Pons (tissue), 1 donor: Measurements from ENCODE around the gene CRAT.

Experiments
- DNase-seq: peaks from one replicate; pipeline ENCODE4 v3.0.0-alpha.2; 2016; ENCODE audit warnings: low spot score

The CRAT gene

DNA sequence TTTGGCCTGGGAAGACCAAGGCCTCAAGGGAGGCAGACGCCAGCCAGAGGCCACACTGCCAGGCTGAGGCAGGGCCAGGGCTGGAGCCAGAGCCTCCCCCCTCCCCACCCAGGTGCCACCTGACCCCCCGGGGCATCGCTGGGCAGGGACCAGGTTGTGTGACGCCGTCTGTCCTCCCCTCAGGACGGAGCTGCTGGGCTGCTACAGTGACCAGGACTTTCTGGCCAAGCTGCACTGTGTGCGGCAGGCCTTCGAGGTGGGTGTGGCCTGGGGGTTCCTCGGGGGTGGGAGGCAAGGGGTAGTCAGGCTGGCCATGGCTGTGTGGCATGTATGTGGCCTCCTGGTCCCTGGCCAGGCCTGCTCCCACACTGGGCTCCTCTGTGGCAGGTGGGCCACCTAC lies 47.5 kb downstream of the CRAT start:
- no peak for DNase-seq

DNA sequence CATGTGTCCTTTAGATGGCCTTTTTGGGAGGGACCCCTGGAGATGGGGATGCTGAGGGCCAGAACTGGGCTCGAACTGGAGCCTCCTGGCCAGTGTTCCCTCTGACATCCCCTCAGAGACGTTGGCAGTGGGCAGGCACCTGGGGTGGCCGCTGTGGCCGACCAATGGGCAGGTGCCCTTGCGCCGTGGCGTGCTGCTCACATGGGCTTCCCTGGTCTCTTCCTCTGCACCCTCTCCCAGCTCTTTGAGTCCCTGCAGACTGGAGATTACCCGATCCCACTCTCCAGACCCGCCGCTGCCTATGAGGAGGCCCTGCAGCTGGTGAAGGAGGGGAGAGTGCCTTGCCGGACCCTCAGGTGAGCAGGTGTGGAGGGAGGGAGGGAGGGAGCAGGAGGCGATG lies 49.6 kb downstream of the CRAT start:
- DNase-seq: no peak

DNA sequence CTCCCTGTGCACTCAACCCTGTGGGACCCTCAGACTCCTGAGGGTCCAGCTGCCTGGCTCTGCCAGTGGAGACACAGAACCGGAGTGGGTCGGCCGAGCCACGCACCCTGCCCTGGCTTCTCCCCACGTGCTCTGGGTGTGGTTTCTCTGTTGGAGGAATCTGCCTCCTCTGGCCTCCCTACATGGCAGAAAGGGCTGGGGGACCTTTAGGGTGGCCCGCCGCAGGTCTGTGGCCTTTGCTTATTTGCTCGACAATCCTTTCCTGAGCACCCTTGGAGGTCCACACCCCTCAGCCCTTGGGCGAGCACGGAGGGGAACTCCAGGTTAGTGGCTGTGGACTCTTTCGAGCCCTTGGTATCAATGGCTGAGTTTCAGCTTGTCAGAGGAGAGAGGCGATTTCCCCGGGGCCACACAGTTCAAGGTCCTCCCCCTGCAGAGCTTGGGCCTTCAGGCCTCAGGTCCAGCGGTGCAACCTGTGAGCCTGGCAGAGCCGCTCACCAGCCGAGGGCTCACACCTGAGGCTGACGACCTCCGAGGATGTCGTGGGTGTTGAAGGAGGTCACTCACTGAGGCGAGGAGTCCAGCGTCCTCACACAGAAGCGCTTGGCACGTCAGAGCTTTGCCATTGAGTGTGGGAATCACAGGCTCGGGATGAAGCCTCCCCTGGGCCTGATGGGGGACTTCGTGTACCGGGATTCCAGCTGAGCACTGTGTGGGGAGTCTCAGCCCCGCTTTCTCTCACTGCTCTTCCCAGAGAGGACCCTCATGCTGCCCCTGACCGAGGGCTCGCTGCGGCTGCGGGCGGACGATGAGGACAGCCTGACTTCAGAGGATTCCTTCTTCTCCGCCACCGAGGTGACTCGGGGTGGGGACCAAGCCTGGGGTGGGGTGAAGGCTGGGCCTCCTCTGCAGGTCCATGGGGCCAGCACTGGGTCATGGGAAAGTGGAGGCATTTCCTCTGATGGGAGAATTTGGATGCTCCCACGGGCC lies 50.5 kb downstream of the CRAT start:
- DNase-seq: no peak

DNA sequence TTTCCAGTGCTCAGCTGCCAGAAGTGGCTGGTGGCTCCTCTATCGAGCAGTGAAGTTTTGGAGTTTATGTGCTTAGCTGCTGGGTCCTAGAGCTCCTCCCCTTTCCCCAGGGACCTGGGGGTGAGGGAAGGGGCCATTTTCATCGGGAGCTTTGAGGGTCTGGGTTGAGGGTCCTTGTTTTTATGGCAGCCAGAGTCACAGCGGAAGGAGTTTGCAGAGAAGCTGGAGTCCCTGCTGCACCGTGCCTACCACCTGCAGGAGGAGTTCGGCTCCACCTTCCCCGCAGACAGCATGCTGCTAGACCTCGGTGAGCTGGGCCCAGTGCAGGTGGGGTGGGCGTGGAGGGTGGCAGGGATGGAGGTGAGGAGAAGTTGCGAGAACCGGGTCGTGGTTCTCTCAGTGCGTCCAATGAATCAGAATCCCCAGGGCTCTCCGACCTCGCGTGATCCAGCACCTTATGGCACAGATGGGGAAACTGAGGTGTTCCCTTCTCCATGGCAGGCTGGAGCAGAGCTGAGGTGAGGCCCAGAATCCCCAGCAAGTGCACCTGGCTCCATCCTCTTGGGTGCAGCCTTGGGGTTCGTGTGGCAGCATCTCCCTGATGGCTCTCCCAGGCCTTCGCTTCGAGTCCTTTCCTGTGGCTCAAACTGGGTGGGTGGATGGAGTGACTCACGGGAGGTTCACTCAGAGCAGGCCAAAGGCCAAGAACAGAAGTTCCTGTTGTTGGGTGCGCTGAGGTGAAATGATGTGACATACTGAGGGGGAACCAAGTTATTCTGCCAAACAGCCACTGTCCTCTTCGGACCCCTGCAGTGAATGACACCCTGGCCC lies 51.4 kb downstream of the CRAT start:
- no peak for DNase-seq

DNA sequence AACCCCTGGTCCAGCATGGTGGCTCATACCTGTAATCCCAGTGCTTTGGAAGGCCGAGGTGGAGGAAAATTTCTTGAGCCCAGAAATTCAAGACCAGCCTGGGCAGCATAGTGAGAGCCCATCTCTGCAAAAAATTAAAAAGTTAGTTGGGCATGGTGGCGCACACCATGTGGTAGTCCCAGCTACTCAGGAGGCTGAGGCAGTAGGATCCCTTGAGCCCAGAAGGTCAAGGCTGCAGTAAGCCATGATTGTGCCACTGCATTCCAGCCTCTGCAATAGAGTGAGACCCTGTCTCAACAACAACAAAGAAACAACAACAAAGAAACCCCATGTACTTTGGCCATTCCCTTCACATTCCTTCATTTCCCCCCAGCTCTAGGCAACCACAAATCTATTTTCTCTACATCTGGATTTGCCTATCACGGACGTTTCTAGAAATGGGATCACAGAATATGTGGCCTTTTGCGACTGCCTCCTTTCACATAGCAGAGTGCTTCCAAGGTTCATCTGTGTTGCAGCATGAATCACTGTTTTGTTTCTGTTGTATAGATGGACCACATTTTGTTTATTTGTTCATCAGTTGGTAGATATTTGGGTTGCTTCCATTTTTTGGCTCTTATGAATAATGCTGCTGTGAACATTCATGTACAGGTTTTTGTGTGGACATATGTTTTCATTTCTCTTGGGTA lies 56.3 kb downstream of the CRAT start:
- no peak for DNase-seq

DNA sequence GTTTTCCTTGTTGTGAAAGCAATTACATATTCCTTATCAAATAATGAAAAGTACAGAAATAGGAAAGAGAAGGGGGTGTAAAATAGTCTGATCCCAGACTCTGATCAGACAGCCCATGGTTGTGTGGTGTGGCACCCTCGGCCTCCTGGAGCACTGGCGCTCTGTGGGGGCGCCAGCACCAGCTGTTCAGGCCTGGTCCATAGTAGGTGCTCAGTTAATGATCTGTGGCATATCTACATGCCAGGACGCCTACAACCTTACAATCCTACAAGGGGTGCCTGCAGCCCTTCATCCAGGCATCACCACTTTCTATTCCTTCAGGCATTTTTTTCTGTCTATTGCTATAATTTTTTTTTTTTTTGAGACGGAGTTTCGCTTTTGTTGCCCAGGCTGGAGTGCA lies 57.6 kb downstream of the CRAT start:
- no peak for DNase-seq

DNA sequence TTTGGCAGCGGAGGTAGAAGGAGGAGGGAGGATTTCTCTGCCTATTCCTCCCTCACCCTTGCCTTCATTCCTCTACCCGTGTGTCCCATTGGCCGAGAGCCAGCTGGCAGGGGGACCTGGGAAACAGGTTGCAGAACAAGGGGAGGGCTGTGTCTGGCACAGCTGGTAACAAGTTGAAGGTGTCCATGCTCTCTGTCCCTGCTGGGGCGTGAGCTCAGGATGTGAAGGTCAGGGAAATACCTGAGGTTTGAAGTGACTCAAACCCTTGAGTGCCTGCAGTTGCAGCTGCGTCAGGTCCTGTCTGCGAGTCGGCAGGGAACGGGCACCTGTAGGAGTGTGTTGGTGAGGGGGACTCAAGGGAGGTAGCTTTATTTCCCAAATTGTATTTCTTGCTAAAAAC lies 58.0 kb downstream of the CRAT start:
- DNase-seq: no peak
